Kidney (tissue), 14 donors: ENCODE data around the gene SMARCC2. TPM values are rescaled to one million over a fixed set of nuclear protein-coding genes. Genes with fewer than 3 reads are reported as not detected.

Experiments
- DNase-seq, 5 donors: peaks; one replicate each; pipeline ENCODE4 v3.0.0-alpha.2; 2013 to 2020
- FAIRE-seq: peaks from 2 replicates; lab custom pipeline; 2012; peaks lifted over from hg19 to GRCh38; lab: Jason Lieb, UNC
- H3K27ac ChIP-seq, 2 donors: one replicate each; pipeline ENCODE4 v1.7.0; 2013; ENCODE audit warnings: low read depth in 2 of 2, low read length in 2 of 2, inconsistent platforms in 1 of 2
- H3K27me3 ChIP-seq: one replicate; pipeline ENCODE4 v1.7.1; 2013; ENCODE audit warnings: low read length, inconsistent platforms; ENCODE audit not compliant: control insufficient read depth, insufficient read depth
- H3K36me3 ChIP-seq, 3 donors: one replicate each; pipeline versions ENCODE4 v1.7.0 to v1.7.1; 2013; ENCODE audit warnings: low read length in 3 of 3, control low read depth in 1 of 3, inconsistent platforms in 1 of 3; ENCODE audit not compliant: insufficient read depth in 3 of 3, control insufficient read depth in 2 of 3
- H3K4me1 ChIP-seq, 3 donors: one replicate each; pipeline versions ENCODE4 v1.7.0 to v1.7.1; 2013; ENCODE audit warnings: low read length in 3 of 3, inconsistent platforms in 1 of 3, low read depth in 1 of 3; ENCODE audit not compliant: control insufficient read depth in 2 of 3, insufficient read depth in 2 of 3
- H3K4me3 ChIP-seq, 3 donors: one replicate each; pipeline versions ENCODE4 v1.7.0 to v1.8.1; 2013; ENCODE audit warnings: low read length in 3 of 3, control low read depth in 1 of 3, inconsistent platforms in 1 of 3
- H3K9ac ChIP-seq, 3 donors: one replicate each; pipeline versions ENCODE4 v1.7.0 to v1.7.1; 2013; ENCODE audit warnings: low read length in 3 of 3, control low read depth in 1 of 3, inconsistent platforms in 1 of 3
- H3K9me3 ChIP-seq, 3 donors: one replicate each; pipeline versions ENCODE4 v1.7.0 to v1.7.1; 2013; ENCODE audit warnings: low read length in 3 of 3, control low read depth in 1 of 3, inconsistent platforms in 1 of 3; ENCODE audit not compliant: control insufficient read depth in 2 of 3, insufficient read depth in 1 of 3
- intact Hi-C: fragments of 100-400 bp; cut with DNase I; formaldehyde crosslinking; loops from one replicate; pipeline ENCODE4 v1.11.1; 2022
- polyA plus RNA-seq: library from polyadenylated mRNA; stranded (reverse); fragments of 350-450 nt; fragmentation: Illumina TruSeq; extraction: RNeasy Lipid Tissue Mini Kit (QIAGEN cat#74804); gene quantifications from one replicate; pipeline ENCODE4 v1.2.3, GENCODE V29; 2014; ENCODE audit warnings: low read depth, low replicate concordance; ENCODE audit not compliant: insufficient read depth
- total RNA-seq: library from RNA; stranded (reverse); fragmentation: NEBNext Ultra II Directional; extraction: Animal tissue kit (Norgen Biotek cat#: 25700); gene quantifications from one replicate; pipeline ENCODE4 v1.2.1, GENCODE V29; 2021
- TF ChIP-seq, protein P1 (sequence below): IDR thresholded peaks from 3 replicates; pipeline ENCODE4 v1.5.1; 2012; ENCODE audit warnings: mild to moderate bottlenecking, moderate library complexity, borderline replicate concordance; ENCODE audit not compliant: insufficient read depth; ENCODE audit errors: extremely low read depth
- donor health status: control.
- donor health status: control.
- donor health status: control.
- donor health status: control.
- donor health status: control.
- donor health status: DM: yes; HTN: yes; CAD: no.
- donor health status: Normal renal cell carcinoma (clear cell type).

SMARCC2 gene
- total and polyA plus RNA-seq, 2 donors from 2014 or later: 18.8 to 112 TPM

DNA sequence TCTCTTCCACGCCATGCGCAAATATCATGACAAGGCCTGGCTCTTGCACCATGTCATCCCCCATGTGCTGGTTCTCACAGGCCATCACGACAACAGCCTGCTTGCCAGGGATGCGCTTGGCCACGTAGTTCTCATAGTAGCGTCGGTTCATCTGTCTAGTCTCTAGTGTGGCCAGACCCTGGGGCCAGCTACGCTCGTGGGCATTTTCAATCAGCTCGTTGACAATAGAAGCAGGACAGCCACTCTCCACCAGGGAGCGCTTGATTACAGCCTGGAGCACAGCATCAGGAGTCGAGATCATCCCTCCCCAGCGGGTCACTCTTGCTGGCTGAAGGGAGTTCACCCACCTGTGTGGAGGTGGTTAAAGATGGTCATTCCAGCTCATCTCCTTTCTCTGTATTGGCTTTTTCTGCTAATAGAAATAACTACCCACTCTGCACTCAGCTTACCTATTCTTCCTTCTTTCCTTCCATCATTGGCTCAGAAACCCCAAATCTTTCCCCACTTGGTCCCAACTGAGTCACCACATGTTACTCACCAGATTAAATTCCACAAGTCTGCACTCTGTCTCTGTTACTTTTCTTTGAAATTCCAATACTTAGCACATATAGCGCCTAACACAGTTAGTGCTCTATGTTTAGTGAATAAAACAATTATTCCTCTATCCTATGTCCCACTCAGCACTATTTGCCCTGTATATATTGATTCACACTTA lies 17.3 kb upstream of the SMARCC2 start:
- H3K4me3 ChIP-seq: no peak overlapping the region
- H3K27me3 ChIP-seq: no peaks in the 10 kb centered on the region
- peaks cover 11 to 43% (median 34%) of the 10 kb centered on the region in 3 donors for H3K36me3 ChIP-seq
- DNase-seq: peak in 4 of 5 donors; percentile 56 to 74 (median 64)
- H3K4me1 ChIP-seq: no peaks in the 10 kb centered on the region
- no peak overlapping the region for H3K27ac ChIP-seq
- TF ChIP-seq, protein P1, sequence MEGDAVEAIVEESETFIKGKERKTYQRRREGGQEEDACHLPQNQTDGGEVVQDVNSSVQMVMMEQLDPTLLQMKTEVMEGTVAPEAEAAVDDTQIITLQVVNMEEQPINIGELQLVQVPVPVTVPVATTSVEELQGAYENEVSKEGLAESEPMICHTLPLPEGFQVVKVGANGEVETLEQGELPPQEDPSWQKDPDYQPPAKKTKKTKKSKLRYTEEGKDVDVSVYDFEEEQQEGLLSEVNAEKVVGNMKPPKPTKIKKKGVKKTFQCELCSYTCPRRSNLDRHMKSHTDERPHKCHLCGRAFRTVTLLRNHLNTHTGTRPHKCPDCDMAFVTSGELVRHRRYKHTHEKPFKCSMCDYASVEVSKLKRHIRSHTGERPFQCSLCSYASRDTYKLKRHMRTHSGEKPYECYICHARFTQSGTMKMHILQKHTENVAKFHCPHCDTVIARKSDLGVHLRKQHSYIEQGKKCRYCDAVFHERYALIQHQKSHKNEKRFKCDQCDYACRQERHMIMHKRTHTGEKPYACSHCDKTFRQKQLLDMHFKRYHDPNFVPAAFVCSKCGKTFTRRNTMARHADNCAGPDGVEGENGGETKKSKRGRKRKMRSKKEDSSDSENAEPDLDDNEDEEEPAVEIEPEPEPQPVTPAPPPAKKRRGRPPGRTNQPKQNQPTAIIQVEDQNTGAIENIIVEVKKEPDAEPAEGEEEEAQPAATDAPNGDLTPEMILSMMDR: peak; percentile 38
- intact Hi-C loops: no loop called here
- H3K9ac ChIP-seq: no peak overlapping the region
- no peaks in the 10 kb centered on the region for H3K9me3 ChIP-seq
- no peak for FAIRE-seq

DNA sequence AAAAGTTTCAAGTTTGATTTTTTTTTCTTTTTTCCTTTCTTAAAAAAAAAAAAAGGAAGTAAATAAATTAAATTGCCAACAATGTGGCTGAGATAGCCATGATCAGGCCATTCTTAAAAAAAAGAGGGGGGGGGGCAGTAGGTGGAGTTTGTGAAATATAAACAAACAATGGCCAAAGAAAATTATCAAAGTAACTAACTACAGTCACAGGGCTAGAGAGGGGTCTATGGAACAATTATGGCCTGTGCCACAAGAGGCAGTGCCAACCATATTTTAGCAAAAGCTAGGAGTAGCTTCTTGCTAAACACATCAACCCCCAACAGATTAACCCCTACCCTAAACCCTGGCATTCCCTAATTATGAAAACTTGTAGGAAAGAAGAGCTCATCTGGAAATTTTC lies 16.2 kb upstream of the SMARCC2 start:
- Histone ChIP-seq H3K9me3 (no peaks in the 10 kb centered on the region), H3K9ac (no peak overlapping the region), H3K36me3 (peaks cover 11 to 41% (median 32%) of the 10 kb centered on the region in 3 donors), H3K27me3 (no peaks in the 10 kb centered on the region), H3K27ac (no peak overlapping the region), H3K4me3 (no peak overlapping the region), H3K4me1 (no peaks in the 10 kb centered on the region)
- DNase-seq: no peak
- intact Hi-C loops: no loop called here
- TF ChIP-seq, protein P1: no peak
- no peak for FAIRE-seq

DNA sequence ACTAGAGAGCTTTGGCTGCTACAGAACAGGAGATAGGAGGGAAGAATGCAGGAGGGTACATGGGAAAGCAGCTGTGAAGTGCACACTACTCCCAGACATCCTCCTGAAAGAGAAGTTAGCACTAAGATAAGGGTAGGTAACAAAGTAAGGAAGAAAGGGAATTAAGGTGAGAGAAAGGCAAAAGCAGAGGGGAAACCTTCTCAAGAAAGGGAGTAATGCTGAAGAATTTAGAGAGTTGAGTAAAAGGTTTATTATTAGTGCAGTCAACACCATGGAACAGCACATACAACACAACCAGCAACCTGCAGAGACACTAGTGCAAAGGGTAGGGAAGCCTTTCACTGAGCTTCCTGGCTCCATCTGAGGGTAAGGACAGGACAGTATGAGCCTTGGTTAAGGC lies 15.0 kb upstream of the SMARCC2 start:
- Histone ChIP-seq H3K27me3 (no peaks in the 10 kb centered on the region), H3K27ac (no peak overlapping the region)
- intact Hi-C loops: no loop called here

More for the DNA sequence above, 15.0 kb upstream of the SMARCC2 start:
- Histone ChIP-seq H3K9ac (no peak overlapping the region), H3K4me3 (no peak overlapping the region), H3K36me3 (peaks cover 11 to 34% (median 25%) of the 10 kb centered on the region in 3 donors), H3K4me1 (no peaks in the 10 kb centered on the region), H3K9me3 (no peaks in the 10 kb centered on the region)
- FAIRE-seq (no peak), DNase-seq (no peak)
- TF ChIP-seq, protein P1: no peak
